NCI-H1417 (cell line): ENCODE measurements around the gene USP33.
"Not testable (repeated sequence)": the region's sequence is repeated elsewhere in the genome, so short reads cannot be mapped to it uniquely, and the experiment has no call there.

Experiments used
- DNase-seq, 3 experiments: peaks; one replicate each; lab custom pipeline; 2025; lab: John Stamatoyannopoulos, UW

The USP33 gene

GRCh38 chr1:77759071-77760028 lies at the start of gene USP33:
USP33 (minus strand) TSS chr1:77759852; CDS start chr1:77741697, 18,155 bp downstream.
- DNase-seq, result peak; percentile 92 to 93 (median 93)

- DNase-seq, result no peak
Measured at GRCh38 chr1:77803371-77803770, 43.7 kb upstream of the USP33 start.

GRCh38 chr1:77802026-77802425 lies 42.4 kb upstream of the USP33 start:
- DNase-seq, result no peak

GRCh38 chr1:77797991-77798390 lies 38.3 kb upstream of the USP33 start:
- DNase-seq, result no peak

- DNase-seq, result no peak
Measured at GRCh38 chr1:77796695-77797405, 37.2 kb upstream of the USP33 start.

- no peak for DNase-seq
Measured at GRCh38 chr1:77794550-77794949, 34.9 kb upstream of the USP33 start.

- not testable (repeated sequence) for DNase-seq
Measured at GRCh38 chr1:77786093-77786741, 26.6 kb upstream of the USP33 start.

GRCh38 chr1:77783141-77783540 lies 23.5 kb upstream of the USP33 start:
- peak in 1 of 3 experiments; percentile 3 for DNase-seq

- DNase-seq, result no peak
Measured at GRCh38 chr1:77781683-77782082, 22.0 kb upstream of the USP33 start.

- peak; percentile 86 to 97 (median 90) for DNase-seq
Measured at GRCh38 chr1:77779529-77780281, 20.1 kb upstream of the USP33 start, which contains the start of gene MIGA1. MIGA1 (plus strand) TSS chr1:77779649; CDS start chr1:77783253, 3,604 bp downstream.

GRCh38 chr1:77776007-77776700 lies 16.5 kb upstream of the USP33 start:
- no peak for DNase-seq

- no peak for DNase-seq
Measured at GRCh38 chr1:77768006-77768405, 8.4 kb upstream of the USP33 start.

- no peak for DNase-seq
Measured at GRCh38 chr1:77762072-77762476, 2.4 kb upstream of the USP33 start.

- DNase-seq, result no peak
Measured at GRCh38 chr1:77757603-77758002, 2.0 kb downstream of the USP33 start.

- DNase-seq, result no peak
Measured at GRCh38 chr1:77757066-77757584, 2.5 kb downstream of the USP33 start.

- DNase-seq, result no peak
Measured at GRCh38 chr1:77756052-77756754, 3.4 kb downstream of the USP33 start.

- DNase-seq, result not testable (repeated sequence)
Measured at GRCh38 chr1:77749489-77749888, 10.2 kb downstream of the USP33 start.

GRCh38 chr1:77744576-77744975 lies 15.1 kb downstream of the USP33 start:
- no peak for DNase-seq

- peak in 2 of 3 experiments; percentile 1 to 50 for DNase-seq
Measured at GRCh38 chr1:77742011-77742555, 17.6 kb downstream of the USP33 start.

GRCh38 chr1:77741316-77741715 lies 18.3 kb downstream of the USP33 start:
- no peak for DNase-seq
